C4-2B (cell line): ENCODE measurements around the gene RAB7B.

Experiments used
- CTCF ChIP-seq: fragments of 450-650 bp; conservative IDR thresholded peaks from 2 replicates; pipeline ENCODE4 v1.5.1; 2017; ENCODE audit warnings: mild to moderate bottlenecking
- ZFX ChIP-seq: fragments of 450-650 bp; IDR thresholded peaks from 2 replicates; pipeline ENCODE4 v1.6.1; 2017

- TF ChIP-seq CTCF, result no peak
- TF ChIP-seq ZFX, result no peak
Observed at GRCh38 chr1:206006946-206007345, 3.8 kb upstream of the RAB7B start.
